HUES6 (cell line): ENCODE results near the gene SERPINE1.

Experiments
- H3K27ac ChIP-seq: 2 replicates; pipeline ENCODE4 v1.7.0; 2013; ENCODE audit warnings: low read depth, mild to moderate bottlenecking, low read length, inconsistent platforms
- H3K27me3 ChIP-seq: 2 replicates; pipeline ENCODE4 v1.6.1; 2013; ENCODE audit warnings: low read length; ENCODE audit not compliant: control insufficient read depth, insufficient read depth
- H3K36me3 ChIP-seq: 2 replicates; pipeline ENCODE4 v1.6.1; 2013; ENCODE audit warnings: low read length; ENCODE audit not compliant: control insufficient read depth, insufficient read depth
- H3K4me1 ChIP-seq: 2 replicates; pipeline ENCODE4 v1.6.1; 2013; ENCODE audit warnings: low read length; ENCODE audit not compliant: control insufficient read depth, insufficient read depth
- H3K4me3 ChIP-seq: 2 replicates; pipeline ENCODE4 v1.5.1; 2013; ENCODE audit warnings: low read depth, low read length
- H3K9ac ChIP-seq: one replicate; pipeline ENCODE4 v1.6.1; 2013; ENCODE audit warnings: mild to moderate bottlenecking, low read length
- H3K9me3 ChIP-seq: 2 replicates; pipeline ENCODE4 v1.6.1; 2013; ENCODE audit warnings: low read depth, low read length; ENCODE audit not compliant: control insufficient read depth, insufficient read depth

Gene SERPINE1

DNA sequence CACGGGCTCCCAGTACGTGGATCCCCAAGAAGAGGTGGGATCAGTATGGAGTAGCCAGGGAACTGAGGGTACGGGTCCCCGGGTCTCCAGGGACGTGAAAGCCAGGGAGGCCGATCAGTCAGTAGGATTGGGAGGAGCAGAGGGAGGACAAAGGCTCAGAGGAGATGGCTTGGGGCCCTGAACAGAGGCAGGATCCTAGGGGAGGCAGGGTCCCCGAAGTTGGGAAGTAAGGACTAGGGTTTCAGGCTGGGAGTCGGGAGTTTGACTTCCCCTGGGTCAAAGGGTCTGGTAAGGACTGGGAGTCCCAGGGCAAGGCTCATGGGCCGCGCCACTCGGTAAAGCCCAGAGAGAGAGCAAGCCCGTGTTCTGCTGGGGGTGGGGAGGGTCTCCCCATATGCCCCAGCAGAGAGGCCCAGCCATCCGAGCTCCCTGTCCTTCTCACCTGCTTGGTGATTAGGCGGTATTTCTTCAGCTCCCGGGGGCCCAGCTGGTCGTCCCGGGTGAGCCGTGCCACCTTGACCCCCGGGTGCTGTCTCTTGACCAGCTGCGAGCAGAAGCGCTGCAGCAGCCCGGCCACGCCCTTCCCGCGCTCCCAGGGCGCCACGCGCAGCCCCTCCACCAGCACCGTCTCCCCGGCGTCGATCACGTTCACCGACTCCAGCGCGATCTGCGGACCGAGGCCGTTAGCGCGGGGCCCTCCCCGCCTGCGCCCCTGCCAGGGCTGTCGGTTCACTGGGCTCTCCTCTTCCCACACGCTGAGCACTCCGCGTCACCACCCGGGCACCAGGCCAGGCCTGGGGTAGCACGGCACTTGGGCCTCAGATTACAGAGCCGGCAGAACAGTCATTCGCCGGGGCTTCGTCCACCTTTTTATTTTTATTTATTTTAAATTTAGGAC is 46.2 kb downstream of the SERPINE1 start:
- Histone ChIP-seq H3K4me3 (peak overlapping the region; percentile 59), H3K27me3 (peaks cover 100% of the 10 kb centered on the region), H3K9me3 (no peaks in the 10 kb centered on the region), H3K4me1 (peaks cover 49% of the 10 kb centered on the region), H3K9ac (no peak overlapping the region), H3K36me3 (no peaks in the 10 kb centered on the region), H3K27ac (no peak overlapping the region)

DNA sequence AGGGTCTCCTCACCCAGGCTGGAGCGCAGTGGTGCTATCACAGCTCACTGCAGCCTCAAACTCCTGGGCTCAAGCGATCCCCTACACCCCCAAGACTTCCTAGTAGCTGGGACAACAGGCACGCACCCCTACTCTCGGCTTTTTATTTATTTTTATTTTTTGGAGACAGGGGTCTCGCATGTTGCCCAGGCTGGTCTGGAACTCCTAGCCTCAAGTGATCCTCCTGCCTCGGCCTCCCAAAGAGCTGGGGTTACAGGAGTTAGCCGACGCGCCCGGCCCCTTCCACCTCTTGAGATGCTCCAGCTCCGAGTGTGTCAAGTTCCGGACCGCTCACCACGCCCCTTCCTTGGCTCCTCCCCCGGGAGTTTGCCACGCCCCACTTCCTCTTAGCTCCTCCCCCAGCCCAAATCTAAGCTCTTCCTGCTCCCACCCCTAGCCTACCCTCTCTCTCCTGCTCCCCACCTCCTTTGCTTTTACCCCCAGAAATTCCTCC is 46.9 kb downstream of the SERPINE1 start:
- H3K27me3 ChIP-seq = peaks cover 100% of the 10 kb centered on the region

DNA sequence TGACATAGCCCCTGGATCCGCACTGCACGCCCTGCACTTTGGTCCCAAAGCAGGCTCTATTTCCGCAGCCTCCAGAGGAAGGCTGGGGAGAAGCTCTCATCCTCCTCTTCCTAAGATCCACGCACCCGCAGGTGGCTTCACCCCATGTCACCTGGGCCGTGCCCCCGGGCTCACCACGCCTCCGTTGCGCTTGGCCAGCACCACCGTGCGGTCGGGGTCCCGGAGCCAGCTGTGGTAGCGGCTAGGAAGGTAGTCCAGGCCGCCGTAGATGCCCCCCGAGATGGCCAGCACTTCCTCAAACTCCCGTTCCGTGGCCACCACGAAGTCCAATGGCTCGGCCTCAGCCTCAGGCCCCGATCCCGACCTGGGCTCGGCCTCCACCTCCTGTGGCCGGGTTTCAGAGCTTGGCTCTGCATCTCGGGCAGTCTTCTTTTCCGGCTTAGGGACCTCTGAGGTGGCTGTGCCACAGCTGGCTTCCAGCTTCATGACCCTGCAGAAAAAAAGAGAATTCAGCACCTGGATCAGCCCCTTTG is 47.5 kb downstream of the SERPINE1 start:
- no peaks in the 10 kb centered on the region for H3K9me3 ChIP-seq
- no peak overlapping the region for H3K27ac ChIP-seq
- H3K4me1 ChIP-seq = peaks cover 39% of the 10 kb centered on the region
- peak overlapping the region; percentile 59 for H3K4me3 ChIP-seq
- H3K27me3 ChIP-seq = peaks cover 99% of the 10 kb centered on the region
- H3K9ac ChIP-seq = peak overlapping the region; percentile 44
- H3K36me3 ChIP-seq = no peaks in the 10 kb centered on the region

More for the DNA sequence above, 46.9 kb downstream of the SERPINE1 start:
- Histone ChIP-seq H3K4me3 (peak overlapping the region; percentile 59), H3K36me3 (no peaks in the 10 kb centered on the region), H3K27ac (no peak overlapping the region), H3K9ac (peak overlapping the region; percentile 44), H3K4me1 (peaks cover 43% of the 10 kb centered on the region), H3K9me3 (no peaks in the 10 kb centered on the region)

DNA sequence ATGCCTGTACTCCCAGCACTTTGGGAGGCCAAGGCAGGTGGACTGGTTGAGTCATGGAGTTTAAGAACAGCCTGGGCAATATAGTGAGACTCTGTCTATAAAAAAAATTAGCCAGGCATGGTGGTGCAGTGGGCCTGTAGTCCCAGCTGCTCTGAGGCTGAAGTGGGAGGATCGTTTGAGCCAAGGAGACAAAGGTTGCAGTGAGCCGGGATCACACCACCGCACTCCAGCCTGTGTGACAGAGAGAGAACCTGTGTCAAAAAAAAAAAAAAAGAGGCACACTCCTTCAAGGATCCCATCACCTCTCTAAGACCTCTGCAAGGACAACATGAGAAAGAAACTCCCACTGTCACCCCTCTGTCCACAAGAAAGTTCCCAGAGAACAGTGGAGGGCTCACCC is 48.8 kb downstream of the SERPINE1 start:
- Histone ChIP-seq H3K4me1 (peaks cover 32% of the 10 kb centered on the region), H3K27ac (no peak overlapping the region), H3K4me3 (no peak overlapping the region), H3K27me3 (peaks cover 99% of the 10 kb centered on the region), H3K9ac (no peak overlapping the region), H3K9me3 (no peaks in the 10 kb centered on the region), H3K36me3 (no peaks in the 10 kb centered on the region)

GRCh38 chr7:101177644-101178043 is 50.7 kb downstream of the SERPINE1 start:
- H3K36me3 ChIP-seq = no peaks in the 10 kb centered on the region
- no peak overlapping the region for H3K27ac ChIP-seq
- no peak overlapping the region for H3K4me3 ChIP-seq
- H3K9ac ChIP-seq = no peak overlapping the region
- peaks cover 87% of the 10 kb centered on the region for H3K27me3 ChIP-seq
- no peaks in the 10 kb centered on the region for H3K9me3 ChIP-seq
- H3K4me1 ChIP-seq = peaks cover 14% of the 10 kb centered on the region; the same call in 1 of the 2 replicates

DNA sequence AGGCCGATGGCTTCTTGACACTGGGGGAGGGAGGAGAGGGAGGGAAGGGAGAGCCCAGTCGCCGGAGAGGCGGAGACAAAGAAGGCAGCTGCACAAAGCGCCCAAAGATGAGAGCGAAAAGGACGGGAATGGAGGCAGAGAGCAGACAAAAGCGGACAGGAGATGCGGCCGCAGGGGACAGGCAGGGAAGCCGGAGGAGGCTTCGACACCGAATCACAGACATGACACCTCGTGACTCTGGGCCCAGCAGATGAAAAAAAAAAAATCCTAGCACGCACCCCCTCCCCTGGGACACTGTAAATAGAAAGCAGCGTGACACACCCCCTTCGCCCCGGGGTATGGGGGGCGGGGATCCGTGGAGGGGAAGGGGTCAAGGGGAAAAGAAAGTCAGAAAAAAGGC is 52.2 kb downstream of the SERPINE1 start:
- H3K4me1 ChIP-seq = peaks cover 7% of the 10 kb centered on the region; the same call in 1 of the 2 replicates
- H3K36me3 ChIP-seq = no peaks in the 10 kb centered on the region
- H3K27ac ChIP-seq = no peak overlapping the region
- H3K27me3 ChIP-seq = peaks cover 72% of the 10 kb centered on the region
- H3K9ac ChIP-seq = no peak overlapping the region
- no peaks in the 10 kb centered on the region for H3K9me3 ChIP-seq
- H3K4me3 ChIP-seq = peak overlapping the region; percentile 49

DNA sequence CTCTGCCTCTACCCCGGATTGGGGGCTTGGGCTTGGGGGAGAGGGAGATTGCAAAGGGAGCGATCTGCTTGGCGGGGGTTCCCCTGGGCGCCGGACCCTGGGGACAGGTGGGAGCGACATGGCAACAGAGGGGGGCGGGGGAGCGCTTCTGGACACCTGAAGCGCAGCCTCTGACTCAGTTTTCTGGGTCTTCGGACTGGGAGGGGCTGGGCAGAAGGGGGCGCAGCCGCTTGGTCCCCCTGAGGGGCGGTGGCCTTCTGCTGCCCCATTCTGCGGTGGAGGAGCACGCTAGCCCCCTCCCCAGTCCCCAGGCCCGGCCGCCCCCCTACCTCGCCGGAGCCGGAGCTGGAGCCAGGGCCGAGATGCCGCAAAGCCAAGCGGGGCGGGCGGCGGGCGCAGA is 52.8 kb downstream of the SERPINE1 start:
- Histone ChIP-seq H3K27ac (no peak overlapping the region), H3K27me3 (peaks cover 66% of the 10 kb centered on the region), H3K4me1 (peaks cover 7% of the 10 kb centered on the region; the same call in 1 of the 2 replicates), H3K9me3 (no peaks in the 10 kb centered on the region), H3K9ac (no peak overlapping the region), H3K4me3 (peak overlapping the region; percentile 49), H3K36me3 (no peaks in the 10 kb centered on the region)

- peak within 1 kb of the TSS; percentile 49 for H3K4me3 ChIP-seq
- no peak within 1 kb of the TSS for H3K9ac ChIP-seq
Observed at GRCh38 chr7:101180130-101180755, 53.3 kb downstream of the SERPINE1 start, which contains the start of gene NAT16. Gene NAT16, minus strand, starts transcription at chr7:101180293. Its CDS starts 5,486 bp downstream, at chr7:101174807.

DNA sequence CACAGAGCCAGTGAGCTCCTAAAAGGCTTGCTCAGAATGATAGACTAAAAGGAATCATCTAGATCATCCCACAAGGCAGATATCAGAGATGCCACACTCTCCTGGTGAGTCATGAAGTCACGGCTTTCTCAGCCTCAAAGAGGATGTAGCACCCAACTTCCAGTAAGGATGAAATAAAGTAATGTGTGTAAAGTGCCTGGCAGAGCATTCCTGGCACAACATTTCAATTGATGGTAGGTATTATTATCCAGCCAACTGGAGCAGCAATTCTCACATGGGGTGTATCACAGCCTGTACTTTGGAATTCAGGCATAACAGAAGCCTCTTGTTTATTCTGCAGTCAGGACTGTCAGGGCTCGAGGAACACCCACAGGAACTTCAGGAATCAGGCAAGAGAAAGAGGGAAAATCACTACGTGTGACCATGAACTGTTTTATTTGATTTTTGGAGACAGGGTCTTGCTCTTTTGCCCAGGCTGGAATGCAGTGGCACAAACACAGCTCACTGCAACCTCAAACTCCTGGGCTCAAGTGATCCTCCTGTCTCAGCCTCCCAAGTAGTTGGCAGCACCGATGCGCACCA is 58.4 kb downstream of the SERPINE1 start:
- H3K4me3 ChIP-seq = no peak overlapping the region
- no peaks in the 10 kb centered on the region for H3K36me3 ChIP-seq
- no peak overlapping the region for H3K27ac ChIP-seq
- H3K4me1 ChIP-seq = peaks cover 5% of the 10 kb centered on the region; the same call in 1 of the 2 replicates
- no peak overlapping the region for H3K9ac ChIP-seq
- H3K27me3 ChIP-seq = peaks cover 11% of the 10 kb centered on the region
- no peaks in the 10 kb centered on the region for H3K9me3 ChIP-seq

More at GRCh38 chr7:101180130-101180755, 53.3 kb downstream of the SERPINE1 start, which contains the start of gene NAT16:
- H3K36me3 ChIP-seq = no peaks in the 10 kb centered on the region
- H3K27ac ChIP-seq = no peak within 1 kb of the TSS
- no peaks in the 10 kb centered on the region for H3K9me3 ChIP-seq
- H3K27me3 ChIP-seq = peaks cover 61% of the 10 kb centered on the region
- peaks cover 7% of the 10 kb centered on the region; the same call in 1 of the 2 replicates for H3K4me1 ChIP-seq

DNA sequence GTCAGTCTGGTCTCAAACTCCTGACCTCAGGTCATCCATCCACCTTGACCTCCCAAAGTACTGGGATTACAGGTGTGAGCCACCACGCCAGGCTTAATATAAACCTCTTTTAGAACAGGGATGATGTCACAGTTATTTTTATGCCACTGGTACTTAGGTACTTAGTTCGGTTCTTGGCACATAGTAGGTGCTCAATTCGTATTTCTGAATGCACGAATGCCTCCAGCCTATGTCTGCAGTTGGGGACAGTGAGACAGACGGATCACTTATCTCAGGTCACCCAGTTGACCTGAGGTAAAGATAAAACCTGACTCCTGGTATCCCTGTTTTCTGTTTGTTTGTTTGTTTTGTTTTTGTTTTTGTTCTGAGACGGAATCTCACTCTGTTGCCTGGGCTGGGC is 59.3 kb downstream of the SERPINE1 start:
- Histone ChIP-seq H3K4me3 (no peak overlapping the region), H3K9me3 (no peaks in the 10 kb centered on the region), H3K27ac (no peak overlapping the region), H3K4me1 (no peaks in the 10 kb centered on the region), H3K27me3 (peaks cover 3% of the 10 kb centered on the region; the same call in 1 of the 2 replicates), H3K9ac (no peak overlapping the region), H3K36me3 (no peaks in the 10 kb centered on the region)
